ENCODE measurements around the gene MEGF10. TPM values are rescaled to one million over a fixed set of nuclear protein-coding genes. Genes with fewer than 3 reads are reported as not detected.

MEGF10 gene
- total RNA-seq, 1 experiment from 2014 or later = not detected

DNA sequence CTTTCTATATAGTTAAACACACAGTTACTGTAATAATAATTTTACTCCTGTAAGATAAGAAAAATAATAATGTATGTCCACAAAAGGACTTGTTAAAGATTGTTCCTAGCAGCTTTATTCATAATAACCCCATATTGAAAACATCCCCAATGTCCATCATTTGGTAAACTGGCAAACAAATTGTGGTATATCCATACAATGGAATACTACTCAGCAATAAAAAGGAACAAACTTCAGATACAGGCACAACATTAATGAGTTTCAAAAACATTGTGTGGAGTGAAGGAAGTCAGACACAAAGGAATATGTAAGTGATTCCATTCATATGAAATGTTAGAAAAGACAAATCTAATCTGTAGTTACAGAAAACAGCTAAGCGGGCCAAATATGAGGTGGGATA, 1.9 kb upstream of the MEGF10 start:
- H3K27me3 ChIP-seq (replicated peaks; ENCODE audit: control insufficient read depth, insufficient read depth, low read length) = peaks cover under 1% of the 10 kb centered on the region
- CTCF ChIA-PET = no interaction called here
- H3K4me3 Mint-ChIP-seq (ENCODE audit: unreplicated experiment) = no peak overlapping the region

DNA sequence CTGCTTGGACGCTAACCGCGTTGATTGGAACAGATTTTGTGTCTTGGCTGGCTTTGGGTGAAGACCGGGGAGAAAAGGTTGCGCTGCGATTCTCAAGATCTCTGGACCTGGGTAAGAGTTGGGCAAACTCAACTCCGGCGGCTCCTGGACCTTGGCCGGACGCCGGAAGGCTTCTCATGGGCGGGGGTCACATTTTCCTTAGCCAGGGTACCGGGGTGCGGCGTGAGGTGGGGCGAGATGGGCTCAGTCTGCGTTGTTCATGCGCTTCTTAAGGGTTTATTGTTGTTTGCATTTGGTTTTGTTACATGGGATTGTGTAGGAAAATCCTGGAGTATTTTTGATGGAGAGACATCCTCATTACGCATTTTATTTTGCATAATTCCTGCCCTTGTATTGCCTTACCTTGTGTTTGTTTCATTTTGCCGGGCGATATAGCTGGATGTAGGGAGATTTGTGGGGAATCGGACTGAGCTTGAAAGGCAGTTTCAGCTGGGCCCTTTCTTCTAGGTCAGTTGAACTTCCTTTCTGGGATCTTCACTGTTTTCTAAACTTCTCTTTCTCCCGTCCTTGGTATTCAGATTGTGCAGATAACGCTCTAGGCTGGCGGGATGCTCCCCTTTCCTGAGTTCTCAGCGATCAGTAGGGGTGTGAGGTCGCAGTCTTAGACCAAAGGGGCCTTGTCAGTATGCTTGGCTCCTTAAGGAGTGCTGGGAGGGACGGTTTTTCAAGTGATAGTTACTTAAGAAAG, 524 bp downstream of the MEGF10 start:
- Histone ChIP-seq H3K9me3 (no peaks in the 10 kb centered on the region), H3K36me3 (ENCODE audit: control insufficient read depth, insufficient read depth, low read length) (no peaks in the 10 kb centered on the region), H3K27me3 (replicated peaks; ENCODE audit: control insufficient read depth, insufficient read depth, low read length) (peaks cover 2% of the 10 kb centered on the region), H3K4me1 (no peaks in the 10 kb centered on the region), H3K4me3 (ENCODE audit: low read depth, low read length) (no peak overlapping the region)
- TF ChIP-seq CTCF (IDR thresholded peaks at IDR 0.05; ENCODE audit: insufficient read depth in 1 of 2, low read depth in 1 of 2, low read length in 1 of 2, severe bottlenecking in 1 of 2, unreplicated experiment in 1 of 2) = no peak
- BruUV-seq (replicated peaks) = no TSS peak
- no peak overlapping the region for H3K27ac Mint-ChIP-seq (ENCODE audit: unreplicated experiment)
- intact Hi-C loops (cut with micrococcal nuclease; ENCODE audit: unreplicated experiment) = loop anchor here (1.0 to 10.0 kb wide), 2 partner anchors 23 to 154 kb away; no protein-coding TSS in a partner anchor
- no peaks in the 10 kb centered on the region for H3K4me1 Mint-ChIP-seq (ENCODE audit: low read depth, unreplicated experiment)
- no peak overlapping the region for H3K4me3 Mint-ChIP-seq (ENCODE audit: unreplicated experiment)
- peaks cover 14% of the 10 kb centered on the region for H3K27me3 Mint-ChIP-seq (ENCODE audit: insufficient read depth, unreplicated experiment)
- peaks cover 23% of the 10 kb centered on the region for H3K9me3 Mint-ChIP-seq (ENCODE audit: unreplicated experiment)
- H3K36me3 Mint-ChIP-seq (ENCODE audit: insufficient read depth, unreplicated experiment) = no peaks in the 10 kb centered on the region
- DNase-seq = no peak
- POLR2A ChIA-PET = no interaction called here
- CTCF ChIA-PET = no interaction called here

More for the DNA sequence above, 1.9 kb upstream of the MEGF10 start:
- H3K36me3 ChIP-seq (ENCODE audit: control insufficient read depth, insufficient read depth, low read length) = no peaks in the 10 kb centered on the region
- Mint-ChIP-seq H3K9me3 (ENCODE audit: unreplicated experiment) (peaks cover 23% of the 10 kb centered on the region), H3K27ac (ENCODE audit: unreplicated experiment) (no peak overlapping the region), H3K27me3 (ENCODE audit: insufficient read depth, unreplicated experiment) (peaks cover 10% of the 10 kb centered on the region), H3K36me3 (ENCODE audit: insufficient read depth, unreplicated experiment) (no peaks in the 10 kb centered on the region), H3K4me1 (ENCODE audit: low read depth, unreplicated experiment) (no peaks in the 10 kb centered on the region)
- no peak for TF ChIP-seq CTCF (IDR thresholded peaks at IDR 0.05; ENCODE audit: insufficient read depth in 1 of 2, low read depth in 1 of 2, low read length in 1 of 2, severe bottlenecking in 1 of 2, unreplicated experiment in 1 of 2)
- no peak overlapping the region for H3K4me3 ChIP-seq (ENCODE audit: low read depth, low read length)
- H3K4me1 ChIP-seq = no peaks in the 10 kb centered on the region
- intact Hi-C loops (cut with micrococcal nuclease; ENCODE audit: unreplicated experiment) = no loop called here
- DNase-seq = no peak
- no TSS peak for BruUV-seq (replicated peaks)
- POLR2A ChIA-PET = no interaction called here
- H3K9me3 ChIP-seq = no peaks in the 10 kb centered on the region

DNA sequence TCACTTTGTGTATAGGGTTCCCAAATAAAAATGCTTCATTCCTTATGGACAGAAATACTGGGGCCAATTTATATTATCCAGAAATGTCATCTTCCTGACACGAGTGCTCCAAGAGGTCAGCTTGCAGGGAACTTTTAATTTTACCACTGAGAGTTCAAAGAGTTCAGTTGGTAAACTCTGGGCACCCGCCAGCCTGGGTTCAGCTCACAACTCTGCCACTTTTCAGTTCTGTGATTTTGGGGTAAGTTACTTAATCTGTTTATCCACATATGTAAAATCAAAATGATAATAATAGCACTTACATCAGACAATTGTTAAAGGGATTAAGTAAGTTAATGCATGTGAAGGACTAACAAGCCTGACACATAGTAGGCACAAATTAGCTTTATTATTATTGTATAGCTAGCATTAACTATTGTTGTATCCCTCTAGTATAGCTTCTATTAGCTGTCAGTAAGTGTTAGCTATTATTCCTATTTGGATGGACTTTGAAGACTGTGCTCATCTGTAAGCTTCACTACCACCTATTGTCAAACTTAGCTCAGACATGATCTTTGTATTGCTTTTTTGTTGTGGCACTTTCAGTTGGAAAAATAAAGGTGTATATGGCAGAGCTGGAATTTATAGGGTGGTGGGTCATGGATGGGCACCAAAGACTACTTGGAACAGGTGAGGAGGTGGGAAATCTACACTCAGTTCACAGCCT, 1.6 kb downstream of the MEGF10 start:
- TF ChIP-seq CTCF (IDR thresholded peaks at IDR 0.05; ENCODE audit: insufficient read depth in 1 of 2, low read depth in 1 of 2, low read length in 1 of 2, severe bottlenecking in 1 of 2, unreplicated experiment in 1 of 2) = no peak
- Histone ChIP-seq H3K27me3 (replicated peaks; ENCODE audit: control insufficient read depth, insufficient read depth, low read length) (peaks cover 2% of the 10 kb centered on the region), H3K9me3 (no peaks in the 10 kb centered on the region), H3K36me3 (ENCODE audit: control insufficient read depth, insufficient read depth, low read length) (no peaks in the 10 kb centered on the region), H3K4me1 (no peaks in the 10 kb centered on the region), H3K4me3 (ENCODE audit: low read depth, low read length) (no peak overlapping the region)
- no TSS peak for BruUV-seq (replicated peaks)
- Mint-ChIP-seq H3K4me3 (ENCODE audit: unreplicated experiment) (no peak overlapping the region), H3K4me1 (ENCODE audit: low read depth, unreplicated experiment) (no peaks in the 10 kb centered on the region), H3K27me3 (ENCODE audit: insufficient read depth, unreplicated experiment) (peaks cover 14% of the 10 kb centered on the region), H3K9me3 (ENCODE audit: unreplicated experiment) (peaks cover 23% of the 10 kb centered on the region), H3K27ac (ENCODE audit: unreplicated experiment) (no peak overlapping the region), H3K36me3 (ENCODE audit: insufficient read depth, unreplicated experiment) (no peaks in the 10 kb centered on the region)
- DNase-seq = no peak
- CTCF ChIA-PET = no interaction called here
- POLR2A ChIA-PET = no interaction called here
- intact Hi-C loops (cut with micrococcal nuclease; ENCODE audit: unreplicated experiment) = loop anchor here (10.0 kb wide), 1 partner anchor 153 kb away; no protein-coding TSS in a partner anchor

All from Caco-2 (cell line).